Hepatocyte (in vitro differentiated cells): Measurements from ENCODE around the gene RIMBP2. TPM values are rescaled to one million over a fixed set of nuclear protein-coding genes. Genes with fewer than 3 reads are reported as not detected.

Experiments used
- DNase-seq: peaks from one replicate; pipeline ENCODE4 v3.0.0-alpha.2; 2016; ENCODE audit warnings: low spot score
- H2AFZ ChIP-seq: fragments of 200-600 bp; sonication (generic); 2 replicates; pipeline ENCODE4 v1.6.0; 2016; ENCODE audit warnings: antibody characterized with exemption, mild to moderate bottlenecking
- H3K27ac ChIP-seq: fragments of 200-600 bp; sonication (generic); 2 replicates; pipeline ENCODE4 v1.5.1; 2016; ENCODE audit warnings: mild to moderate bottlenecking
- H3K27me3 ChIP-seq: fragments of 200-600 bp; sonication (generic); 2 replicates; pipeline ENCODE4 v1.6.1; 2016
- H3K36me3 ChIP-seq: fragments of 200-600 bp; sonication (generic); replicated peaks from 2 replicates; pipeline ENCODE4 v1.5.1; 2016; ENCODE audit warnings: low read depth; ENCODE audit not compliant: insufficient read depth
- H3K4me1 ChIP-seq: fragments of 200-600 bp; sonication (generic); 2 replicates; pipeline ENCODE4 v1.5.1; 2016; ENCODE audit warnings: mild to moderate bottlenecking, moderate library complexity; ENCODE audit not compliant: insufficient read depth
- H3K4me2 ChIP-seq: fragments of 200-600 bp; sonication (generic); 2 replicates; pipeline ENCODE4 v1.6.0; 2016
- H3K4me3 ChIP-seq: fragments of 200-600 bp; sonication (generic); 2 replicates; pipeline ENCODE4 v1.5.1; 2016; ENCODE audit warnings: mild to moderate bottlenecking
- H3K79me2 ChIP-seq: fragments of 200-600 bp; sonication (generic); 2 replicates; pipeline ENCODE4 v1.6.0; 2017; ENCODE audit warnings: mild to moderate bottlenecking
- H3K9me2 ChIP-seq: fragments of 200-600 bp; sonication (generic); replicated peaks from 2 replicates; pipeline ENCODE4 v1.6.0; 2017; ENCODE audit warnings: mild to moderate bottlenecking; ENCODE audit not compliant: insufficient read depth
- H3K9me3 ChIP-seq: fragments of 200-600 bp; sonication (generic); 2 replicates; pipeline ENCODE4 v1.5.1; 2016; ENCODE audit warnings: low read depth, mild to moderate bottlenecking
- H4K20me1 ChIP-seq: fragments of 200-600 bp; sonication (generic); 2 replicates; pipeline ENCODE4 v1.6.0; 2016; ENCODE audit warnings: mild to moderate bottlenecking; ENCODE audit not compliant: insufficient read depth, poor library complexity, severe bottlenecking
- CTCF ChIP-seq: fragments of 200-600 bp; sonication (generic); IDR thresholded peaks from 2 replicates; pipeline ENCODE4 v1.5.1; 2016; ENCODE audit warnings: antibody characterized with exemption, mild to moderate bottlenecking; ENCODE audit not compliant: poor library complexity
- EZH2 ChIP-seq: fragments of 200-600 bp; sonication (generic); IDR thresholded peaks from 2 replicates; pipeline ENCODE4 v1.6.1; 2016; ENCODE audit warnings: antibody characterized with exemption, mild to moderate bottlenecking, borderline replicate concordance
- EZH2phosphoT487 ChIP-seq: fragments of 200-600 bp; sonication (generic); IDR thresholded peaks from one replicate; pipeline ENCODE4 v1.6.1; 2018; ENCODE audit warnings: antibody characterized with exemption, mild to moderate bottlenecking, low read depth, moderate library complexity; ENCODE audit not compliant: unreplicated experiment, severe bottlenecking
- WGBS: methylation state at CpG from one replicate; pipeline ENCODE4 v1.1.6; 2016; ENCODE audit warnings: low lambda C conversion rate; ENCODE audit errors: missing lambda C conversion rate; 5-methylcytosine and 5-hydroxymethylcytosine counted together
- polyA plus RNA-seq: library from polyadenylated mRNA; unstranded; fragments of >200 nt; fragmentation: Nextera tagmentation; extraction: Ambion mirVana; gene quantifications from 2 replicates; pipeline ENCODE4 v1.2.1, GENCODE V29; 2016
- total RNA-seq: library from RNA; depleted of rRNA; stranded (reverse); fragments of >200 nt; gene quantifications from 2 replicates; pipeline ENCODE4 v1.2.3, GENCODE V29; 2014

RIMBP2 gene
- total and polyA plus RNA-seq, 2 experiments from 2014 or later: 2.5 to 4.4 TPM

GRCh38 chr12:130677957-130678558, 38.0 kb downstream of the RIMBP2 start:
- H3K4me3 ChIP-seq: no peak overlapping the region
- no peaks in the 10 kb centered on the region for H3K4me1 ChIP-seq
- TF ChIP-seq EZH2 (no peak), EZH2phosphoT487 (no peak), CTCF (no peak)

GRCh38 chr12:130675791-130676190, 40.3 kb downstream of the RIMBP2 start:
- no peaks in the 10 kb centered on the region for H3K9me3 ChIP-seq
- H3K9me2 ChIP-seq: no peaks in the 10 kb centered on the region
- H4K20me1 ChIP-seq: no peaks in the 10 kb centered on the region
- H2AFZ ChIP-seq: no peak overlapping the region
- no peaks in the 10 kb centered on the region for H3K79me2 ChIP-seq
- no peaks in the 10 kb centered on the region for H3K36me3 ChIP-seq
- TF ChIP-seq EZH2: no peak
- no peak for TF ChIP-seq EZH2phosphoT487
- no peak for TF ChIP-seq CTCF
- no peaks in the 10 kb centered on the region for H3K27me3 ChIP-seq
- DNase-seq: no peak
- H3K4me3 ChIP-seq: no peak overlapping the region
- no peaks in the 10 kb centered on the region for H3K4me1 ChIP-seq
- WGBS: 88% methylated on average over 15 of the region's 15 CpGs
- no peak overlapping the region for H3K4me2 ChIP-seq
- no peak overlapping the region for H3K27ac ChIP-seq

More at GRCh38 chr12:130677957-130678558, 38.0 kb downstream of the RIMBP2 start:
- 81% methylated on average over 23 of the region's 23 CpGs for WGBS
- Histone ChIP-seq H3K27me3 (no peaks in the 10 kb centered on the region), H4K20me1 (no peaks in the 10 kb centered on the region), H3K4me2 (no peak overlapping the region), H2AFZ (no peak overlapping the region), H3K79me2 (no peaks in the 10 kb centered on the region), H3K36me3 (no peaks in the 10 kb centered on the region), H3K9me2 (no peaks in the 10 kb centered on the region), H3K9me3 (no peaks in the 10 kb centered on the region), H3K27ac (no peak overlapping the region)
- no peak for DNase-seq

GRCh38 chr12:130675121-130675520, 41.0 kb downstream of the RIMBP2 start:
- over 99% methylated on average over 15 of the region's 16 CpGs for WGBS

More at GRCh38 chr12:130675121-130675520, 41.0 kb downstream of the RIMBP2 start:
- H3K36me3 ChIP-seq: no peaks in the 10 kb centered on the region
- no peak overlapping the region for H2AFZ ChIP-seq
- H3K9me2 ChIP-seq: no peaks in the 10 kb centered on the region
- no peaks in the 10 kb centered on the region for H3K79me2 ChIP-seq
- no peaks in the 10 kb centered on the region for H3K4me1 ChIP-seq
- H3K27ac ChIP-seq: no peak overlapping the region
- DNase-seq: no peak
- no peak for TF ChIP-seq EZH2phosphoT487
- no peak for TF ChIP-seq EZH2
- TF ChIP-seq CTCF: no peak
- no peak overlapping the region for H3K4me3 ChIP-seq
- H3K4me2 ChIP-seq: no peak overlapping the region
- H3K9me3 ChIP-seq: no peaks in the 10 kb centered on the region
- no peaks in the 10 kb centered on the region for H3K27me3 ChIP-seq
- no peaks in the 10 kb centered on the region for H4K20me1 ChIP-seq
